GM18499 (cell line): ENCODE measurements around the gene PROK1.

ENCODE experiments used
- ATAC-seq: cut with Tn5 transposase; IDR thresholded peaks from one replicate; pipeline ENCODE4 v1.9.1; 2021; ENCODE audit warnings: moderate number of reproducible peaks; ENCODE audit not compliant: insufficient read depth, unreplicated experiment

PROK1 gene

GRCh38 chr1:110506541-110506940 lies 55.6 kb downstream of the PROK1 start:
- no peak for ATAC-seq
